NOMO-1 treated with dmso at 0.1 percent for 144 hours (cell line): ENCODE data around the gene MXRA5.
"Not testable (repeated sequence)": the region's sequence is repeated elsewhere in the genome, so short reads cannot be mapped to it uniquely, and the experiment has no call there.

ENCODE experiments used
- DNase-seq: peaks from one replicate; lab custom pipeline; 2025; ENCODE audit not compliant: unreplicated experiment; lab: John Stamatoyannopoulos, UW

MXRA5 gene

GRCh38 chrX:3346501-3347259 lies at the start of gene MXRA5:
TSS of gene MXRA5 (minus strand) at chrX:3346652. CDS start at chrX:3343833, 2,819 bp downstream.
- DNase-seq, result no peak

GRCh38 chrX:3393581-3394111 lies 47.2 kb upstream of the MXRA5 start:
- DNase-seq, result no peak

- no peak for DNase-seq
Measured at GRCh38 chrX:3393178-3393577, 46.7 kb upstream of the MXRA5 start.

DNA sequence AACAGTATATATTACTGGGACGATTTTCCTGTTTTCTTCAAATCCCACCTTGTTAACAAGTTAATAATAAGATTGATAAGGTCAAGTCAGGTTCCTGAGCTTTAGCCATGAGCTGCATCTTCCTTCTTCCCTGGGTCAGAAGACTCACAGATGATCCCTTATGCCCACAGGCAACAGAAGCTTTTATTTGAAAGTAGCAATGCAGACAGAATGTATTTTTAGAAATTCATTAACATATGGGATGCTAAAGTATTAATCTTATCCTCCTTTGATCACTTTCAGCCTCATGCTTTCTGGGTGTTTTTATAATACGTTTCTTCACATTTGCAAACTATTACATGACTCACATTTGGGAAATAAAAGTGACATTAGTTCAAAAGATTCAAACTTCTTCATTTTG lies 42.0 kb upstream of the MXRA5 start:
- DNase-seq, result no peak

DNA sequence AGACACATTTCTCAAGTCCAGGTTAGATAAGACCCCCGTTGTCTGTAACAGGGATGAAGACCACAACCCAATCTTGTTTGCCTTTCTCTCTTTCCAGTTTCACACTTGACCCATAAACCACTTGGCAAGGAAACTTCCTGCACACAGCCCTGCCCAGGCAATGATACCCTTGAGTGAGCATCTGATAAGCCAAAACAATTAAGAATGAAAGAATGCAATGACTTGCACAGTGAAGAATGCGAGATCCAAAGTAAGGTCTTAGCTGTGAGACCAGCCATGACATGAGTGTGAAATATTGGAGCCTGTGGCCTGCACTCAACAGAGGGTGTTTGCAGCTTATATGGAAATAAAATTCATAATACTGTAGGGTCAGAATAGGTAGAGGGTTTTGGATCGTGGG lies 37.9 kb upstream of the MXRA5 start:
- no peak for DNase-seq

GRCh38 chrX:3380603-3381002 lies 34.2 kb upstream of the MXRA5 start:
- no peak for DNase-seq

GRCh38 chrX:3379111-3379510 lies 32.7 kb upstream of the MXRA5 start:
- no peak for DNase-seq

DNA sequence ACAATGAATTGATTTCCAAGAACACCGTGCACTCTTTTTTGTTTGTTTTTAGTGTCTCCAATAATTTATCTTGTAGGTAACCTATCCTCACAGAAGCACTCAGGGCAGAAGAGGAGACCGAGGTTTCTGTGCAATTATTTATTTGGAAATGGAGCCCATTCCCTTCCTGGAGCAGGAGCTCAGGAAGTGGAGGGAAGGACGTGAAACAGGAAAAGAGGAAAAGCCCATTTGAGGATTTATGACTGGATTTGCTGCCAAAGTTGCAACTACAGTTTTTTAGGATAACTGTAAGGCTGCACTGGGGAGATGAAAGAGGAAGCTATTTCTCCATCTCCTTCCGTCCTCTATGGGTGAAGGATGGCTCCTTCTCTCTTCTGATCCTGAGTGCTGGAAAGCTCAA lies 31.7 kb upstream of the MXRA5 start:
- no peak for DNase-seq

DNA sequence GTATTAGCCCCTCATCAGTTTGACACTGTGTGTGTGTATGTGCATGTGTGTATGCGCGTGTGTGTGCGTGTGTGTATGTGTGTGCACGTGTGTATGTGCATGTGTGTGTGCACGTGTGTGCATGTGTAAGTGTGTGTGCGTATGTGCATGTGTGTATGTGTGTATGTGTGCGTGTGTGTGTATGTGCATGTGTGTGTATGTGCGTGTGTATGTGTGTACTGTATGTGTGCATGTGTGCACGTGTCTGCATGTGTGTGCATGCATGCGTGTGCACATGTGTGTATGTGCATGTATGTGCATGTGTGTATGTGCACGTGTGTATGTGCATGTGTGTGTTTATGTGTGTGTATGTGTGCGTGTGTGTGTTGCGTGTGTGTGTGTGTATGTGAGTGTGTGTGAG lies 31.1 kb upstream of the MXRA5 start:
- DNase-seq, result no peak

DNA sequence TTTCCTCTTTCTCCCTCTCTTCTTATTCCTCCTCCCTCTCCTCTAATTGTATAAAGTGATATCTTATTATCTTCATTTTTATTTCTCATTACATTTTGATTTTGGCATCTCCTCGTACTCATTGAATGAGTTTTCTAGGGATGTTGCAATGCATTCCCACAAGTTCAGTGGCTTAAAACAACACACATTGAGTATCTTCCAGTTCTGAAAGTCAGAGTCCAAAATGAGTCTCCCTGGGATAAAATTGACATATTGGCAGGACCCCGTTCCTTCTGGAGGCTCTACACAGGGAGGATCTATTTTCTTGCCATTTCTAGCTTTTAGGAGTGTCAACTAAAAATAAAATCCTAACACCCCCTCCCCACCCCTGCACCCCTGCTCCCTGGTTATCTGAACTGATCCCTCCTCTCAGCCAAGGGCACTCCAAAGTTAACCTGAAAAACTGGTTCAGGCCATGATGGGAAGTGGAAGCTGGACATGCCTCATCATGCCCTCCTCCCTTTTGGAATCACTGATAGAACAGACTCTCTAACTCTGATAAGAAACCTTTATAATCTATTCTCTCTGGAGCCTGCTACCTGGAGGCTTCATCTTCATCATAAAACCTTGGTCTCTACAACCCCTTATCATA lies 29.5 kb upstream of the MXRA5 start:
- DNase-seq, result not testable (repeated sequence)

GRCh38 chrX:3374108-3374800 lies 27.8 kb upstream of the MXRA5 start:
- no peak for DNase-seq

DNA sequence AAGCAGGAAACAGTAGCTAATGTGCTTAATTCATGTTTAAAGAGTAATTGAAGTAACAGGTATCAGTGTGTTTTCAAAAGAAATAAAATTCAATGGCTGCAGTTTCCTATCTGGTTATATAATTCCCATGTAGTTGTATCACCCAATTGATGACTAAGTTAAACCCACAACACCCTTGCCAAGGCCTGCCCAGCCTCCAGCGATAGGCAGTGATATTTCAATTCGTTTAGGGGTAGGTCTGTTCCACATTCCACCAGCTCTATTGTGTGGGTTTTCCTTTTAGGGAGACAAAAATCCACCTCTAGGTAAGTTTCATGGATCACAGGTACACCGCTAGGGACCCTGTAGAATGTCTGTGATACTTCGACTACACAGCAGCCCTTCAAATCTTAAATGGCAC lies 24.7 kb upstream of the MXRA5 start:
- no peak for DNase-seq

GRCh38 chrX:3370656-3371055 lies 24.2 kb upstream of the MXRA5 start:
- DNase-seq, result no peak

DNA sequence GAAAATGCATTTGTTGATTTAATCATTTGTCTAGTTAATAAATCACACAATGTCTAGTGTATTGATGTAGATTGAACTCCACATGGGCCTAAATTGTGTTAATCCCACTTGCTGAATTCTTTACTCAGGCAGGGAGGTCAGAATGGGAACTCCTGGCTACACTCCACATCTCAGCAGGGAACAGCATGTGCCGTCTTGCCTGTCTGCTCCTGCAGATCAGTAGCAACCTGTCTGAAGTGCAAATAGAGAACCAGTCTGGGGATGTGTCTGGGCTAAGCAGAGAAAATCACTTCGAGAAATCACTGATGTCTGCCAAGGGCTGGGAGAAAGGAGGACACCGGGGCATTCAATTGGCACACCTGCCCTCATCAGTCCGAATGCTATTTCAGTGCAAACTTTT lies 16.5 kb upstream of the MXRA5 start:
- no peak for DNase-seq

- no peak for DNase-seq
Measured at GRCh38 chrX:3360881-3361280, 14.4 kb upstream of the MXRA5 start.

DNA sequence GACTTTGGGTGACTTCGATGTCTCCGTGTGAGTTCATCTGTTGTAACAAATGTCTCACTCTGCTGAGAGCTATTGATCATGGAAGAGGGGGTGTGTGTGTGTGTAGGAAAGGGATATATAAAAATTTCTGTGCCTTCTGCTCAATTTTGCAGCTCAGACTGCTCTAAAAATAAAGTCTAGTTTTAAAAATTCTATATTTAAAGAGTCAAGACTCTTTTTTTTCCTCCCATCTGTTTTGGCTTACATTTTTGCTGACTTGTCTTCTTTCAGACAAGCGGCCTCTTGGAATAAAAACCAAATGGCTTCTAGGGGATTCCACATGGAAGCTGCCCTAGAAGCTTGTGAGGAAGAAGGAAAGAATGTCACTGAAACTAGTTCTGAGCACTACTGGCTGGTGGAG lies 6.3 kb upstream of the MXRA5 start:
- DNase-seq, result not testable (repeated sequence)

DNA sequence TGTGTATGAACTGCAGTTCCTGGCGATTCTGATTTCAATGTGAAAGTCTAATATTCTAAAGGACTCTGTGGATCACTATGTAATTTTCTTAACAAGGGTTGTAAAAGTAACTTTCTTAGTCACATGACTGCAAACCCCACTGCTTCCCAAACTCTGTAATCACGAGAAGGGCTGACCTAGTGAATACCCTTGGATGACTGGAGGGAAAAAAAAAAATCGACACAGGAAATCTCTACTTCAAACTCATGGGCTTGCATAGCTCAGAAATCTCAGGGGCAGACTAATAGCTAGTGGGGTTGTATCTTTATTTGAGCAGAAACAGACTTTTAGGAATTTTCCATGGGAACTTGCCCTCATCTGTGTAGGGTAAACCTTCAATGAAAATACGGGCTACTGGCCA lies 4.8 kb upstream of the MXRA5 start:
- DNase-seq, result no peak

- DNase-seq, result no peak
Measured at GRCh38 chrX:3348191-3348590, 1.7 kb upstream of the MXRA5 start.

DNA sequence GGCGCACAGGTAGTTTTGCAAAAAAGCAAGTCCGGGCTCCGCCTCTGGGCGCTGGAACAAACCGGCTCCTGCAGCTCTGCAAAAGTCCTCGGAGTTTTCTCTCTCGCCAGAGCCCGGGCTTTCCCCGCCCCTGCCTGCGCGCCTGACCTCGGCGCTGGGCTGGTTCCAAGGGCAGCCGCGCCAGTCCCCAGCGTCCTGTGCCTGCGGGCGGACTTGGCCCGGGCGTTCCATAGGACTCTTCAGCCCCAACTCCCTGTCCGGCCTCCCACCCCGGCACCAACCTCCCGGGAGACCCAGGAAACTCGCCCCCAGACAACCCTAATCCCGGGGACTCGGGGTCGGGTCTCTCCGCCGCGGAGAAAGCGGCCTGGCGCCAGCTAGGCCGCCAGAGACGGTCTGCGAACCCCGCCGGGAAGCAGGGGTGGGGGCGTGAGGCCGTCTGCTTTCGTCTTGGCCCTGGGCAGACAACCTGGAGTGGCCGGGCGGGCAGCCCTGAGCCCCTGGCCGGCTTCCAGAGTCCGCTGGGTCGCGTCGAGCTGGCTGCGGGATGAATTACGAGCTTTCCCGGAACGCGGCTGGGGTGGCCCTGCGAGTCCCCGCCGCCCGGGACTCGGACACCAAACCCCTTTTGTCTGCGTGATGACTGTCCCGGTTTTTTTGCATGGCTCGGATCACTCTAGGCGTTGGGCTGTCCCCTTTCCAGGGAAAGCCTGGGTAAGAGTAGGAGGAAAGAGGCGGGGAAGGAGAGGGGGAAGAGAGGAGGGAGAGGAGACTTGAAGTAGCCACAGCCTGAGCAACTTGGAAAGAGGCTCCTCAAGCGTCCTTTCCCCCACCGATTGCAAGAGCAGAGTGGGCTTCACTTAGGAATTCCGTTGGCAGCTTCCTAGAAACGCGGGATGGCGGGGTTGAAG lies 916 bp downstream of the MXRA5 start:
- DNase-seq, result no peak

GRCh38 chrX:3343569-3343968 lies 2.9 kb downstream of the MXRA5 start:
- not testable (repeated sequence) for DNase-seq

DNA sequence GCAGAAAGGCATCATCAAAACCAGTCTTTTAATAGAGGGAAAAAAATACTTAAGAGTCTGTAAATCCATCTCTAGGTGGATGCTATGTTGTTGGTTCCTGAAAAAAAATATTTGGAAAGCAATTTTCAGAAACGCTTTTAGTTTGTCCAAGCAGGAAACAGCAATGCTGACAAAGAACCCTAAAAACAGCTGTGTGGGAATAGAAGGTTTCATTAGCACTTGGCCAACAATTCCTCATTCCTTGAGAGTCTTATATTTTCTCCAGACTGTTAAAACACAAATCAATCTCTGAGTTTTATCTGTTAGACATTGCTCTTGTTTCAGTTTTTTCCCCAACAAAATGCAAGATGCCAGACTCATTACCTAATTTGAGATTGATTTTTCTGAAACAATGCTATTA lies 6.4 kb downstream of the MXRA5 start:
- no peak for DNase-seq
